Endothelial cell of umbilical vein (primary cell): ENCODE measurements around the gene TNFSF10. TPM values are rescaled to one million over a fixed set of nuclear protein-coding genes. Genes with fewer than 3 reads are reported as not detected.

Source experiments
- BruUV-seq: library from RNA; stranded (reverse); fragments of 400-500 nt; replicated peaks from 2 replicates; lab custom pipeline; 2021; lab: Mats Ljungman, UMichigan
- CTCF ChIA-PET: fragments of 300-600, 350-600 bp; sonication (Branson Sonifier 250); formaldehyde crosslinking; loops from one replicate; lab custom pipeline; 2021; ENCODE audit warnings: antibody characterized with exemption, inconsistent platforms; lab: Charles Lee
- POLR2A ChIA-PET: fragments of 300-600, 350-600 bp; sonication (Branson Sonifier 250); formaldehyde crosslinking; loops from one replicate; lab custom pipeline; 2021; ENCODE audit warnings: antibody characterized with exemption, inconsistent platforms; lab: Charles Lee
- DNase-seq: peaks from one replicate; pipeline ENCODE4 v3.0.0-alpha.2; 2011; ENCODE audit warnings: low read depth, low spot score
- FAIRE-seq: peaks from 2 replicates; lab custom pipeline; 2011; peaks lifted over from hg19 to GRCh38; lab: Jason Lieb, UNC
- H2AFZ ChIP-seq: 2 replicates; pipeline ENCODE4 v1.6.0; 2012; ENCODE audit warnings: low read depth, low read length, control low read depth, inconsistent platforms
- H3K27ac ChIP-seq: 2 replicates; pipeline ENCODE4 v1.5.1; 2011; ENCODE audit warnings: low read depth, mild to moderate bottlenecking, control low read depth, low read length, moderate library complexity; ENCODE audit not compliant: insufficient read depth
- H3K27me3 ChIP-seq, 2 experiments: 2 replicates each; pipeline versions ENCODE4 v1.6.0 to v1.6.1; 2011; ENCODE audit warnings: low read length in 2 of 2, mixed read lengths in 1 of 2; ENCODE audit not compliant: control insufficient read depth in 2 of 2, insufficient read depth in 2 of 2
- H3K36me3 ChIP-seq, 2 experiments: 2 replicates in 1 of 2; 3 replicates in 1 of 2; pipeline ENCODE4 v1.5.1; 2011; ENCODE audit warnings: low read length in 2 of 2, mild to moderate bottlenecking in 1 of 2, moderate library complexity in 1 of 2; ENCODE audit not compliant: control insufficient read depth in 2 of 2, insufficient read depth in 2 of 2; ENCODE audit errors: extremely low read depth in 1 of 2
- H3K4me1 ChIP-seq: 3 replicates; pipeline ENCODE4 v1.5.1; 2011; ENCODE audit warnings: mild to moderate bottlenecking, low read length; ENCODE audit not compliant: control insufficient read depth, insufficient read depth; ENCODE audit errors: extremely low read depth
- H3K4me2 ChIP-seq: 2 replicates; pipeline ENCODE4 v1.6.1; 2011; ENCODE audit warnings: low read length, control low read depth, mixed read lengths; ENCODE audit not compliant: insufficient read depth
- H3K4me3 ChIP-seq, 3 experiments: fragments of 200-600 bp in 1 of 3; sonication (generic), shearing (Covaris generic) in 1 of 3; replicated peaks in 1 of 3; 2 replicates each; pipeline ENCODE4 v1.5.1; 2011 to 2016; ENCODE audit warnings: control low read depth in 3 of 3, low read length in 3 of 3, mild to moderate bottlenecking in 2 of 3, inconsistent platforms in 1 of 3, low read depth in 1 of 3, moderate library complexity in 1 of 3; ENCODE audit not compliant: insufficient read depth in 1 of 3
- H3K79me2 ChIP-seq: 2 replicates; pipeline ENCODE4 v1.6.0; 2012; ENCODE audit warnings: low read length, inconsistent platforms; ENCODE audit not compliant: control insufficient read depth, insufficient read depth
- H3K9ac ChIP-seq: replicated peaks from 2 replicates; pipeline ENCODE3; 2011; ENCODE audit warnings: low read length, control low read depth; ENCODE audit not compliant: insufficient read depth; ENCODE audit errors: extremely low read depth
- H3K9me1 ChIP-seq: replicated peaks from 3 replicates; pipeline ENCODE4 v1.6.0; 2011; ENCODE audit warnings: mild to moderate bottlenecking, low read length; ENCODE audit not compliant: control insufficient read depth, insufficient read depth; ENCODE audit errors: extremely low read depth
- H3K9me3 ChIP-seq: replicated peaks from 2 replicates; pipeline ENCODE4 v1.5.1; 2012; ENCODE audit warnings: low read length, inconsistent platforms; ENCODE audit not compliant: control insufficient read depth, insufficient read depth
- H4K20me1 ChIP-seq: replicated peaks from 2 replicates; pipeline ENCODE3; 2011; ENCODE audit warnings: mild to moderate bottlenecking, low read length; ENCODE audit not compliant: control insufficient read depth, insufficient read depth; ENCODE audit errors: extremely low read depth
- EZH2 ChIP-seq: IDR thresholded peaks from 2 replicates; pipeline ENCODE4 v1.6.1; 2012; ENCODE audit warnings: borderline replicate concordance, low read depth, mild to moderate bottlenecking, moderate library complexity, low read length, inconsistent platforms; ENCODE audit not compliant: severe bottlenecking
- FOS ChIP-seq: IDR thresholded peaks from 2 replicates; pipeline ENCODE4 v1.6.1; 2011; ENCODE audit warnings: mild to moderate bottlenecking, low read length, moderate library complexity, borderline replicate concordance; ENCODE audit not compliant: insufficient read depth
- GATA2 ChIP-seq: IDR thresholded peaks from 2 replicates; pipeline ENCODE4 v1.7.0; 2011; ENCODE audit warnings: low read depth, mild to moderate bottlenecking, moderate library complexity, mixed read lengths, low read length; ENCODE audit not compliant: insufficient read length, insufficient read depth
- JUN ChIP-seq: IDR thresholded peaks from 2 replicates; pipeline ENCODE4 v1.6.1; 2011; ENCODE audit warnings: borderline replicate concordance, low read depth; ENCODE audit not compliant: insufficient read length, insufficient read depth
- MYC ChIP-seq: IDR thresholded peaks from one replicate; pipeline ENCODE4 v1.6.1; 2011; ENCODE audit warnings: mild to moderate bottlenecking, low read depth, low read length
- POLR2A ChIP-seq: IDR thresholded peaks from 2 replicates; pipeline ENCODE4 v1.6.1; 2012; ENCODE audit warnings: low read depth, mild to moderate bottlenecking, control low read depth, low read length
- POLR2AphosphoS5 ChIP-seq: IDR thresholded peaks from 2 replicates; pipeline ENCODE4 v1.6.1; 2012; ENCODE audit warnings: low read depth, mild to moderate bottlenecking, control low read depth, low read length, moderate library complexity; ENCODE audit not compliant: insufficient read depth
- dilution Hi-C: fragments of 300-500 bp; cut with MboI; formaldehyde crosslinking; loops from one replicate; pipeline ENCODE4 v1.15.0; 2019; ENCODE audit warnings: low sequenced_read_pairs; ENCODE audit not compliant: extremely low pct_ligation_motif_present
- intact Hi-C: fragments of 100-400 bp; cut with micrococcal nuclease; formaldehyde crosslinking; loops from one replicate; pipeline ENCODE4 v1.10.0; 2022
- polyA plus RNA-seq, 4 experiments: library from polyadenylated mRNA; depleted of rRNA in 3 of 4; stranded (reverse) in 3 of 4; unstranded in 1 of 4; fragments of >200 nt; gene quantifications; 2 replicates each; pipeline versions ENCODE4 v1.2.1 to v1.2.3, GENCODE V29; 2011 to 2012; ENCODE audit warnings: missing spikeins in 1 of 4
- total RNA-seq: library from RNA; stranded (reverse); gene quantifications from 2 replicates; pipeline ENCODE4 v1.2.3, GENCODE V29; 2021
- TF ChIP-seq, protein P1 (sequence below), 2 donors: IDR thresholded peaks; 1 replicate in 1 of 2; 2 replicates in 1 of 2; pipeline ENCODE4 v1.5.1; 2011; ENCODE audit warnings: low read length in 2 of 2, mild to moderate bottlenecking in 2 of 2, moderate library complexity in 2 of 2, control low read depth in 1 of 2, inconsistent platforms in 1 of 2, low read depth in 1 of 2; ENCODE audit not compliant: insufficient read depth in 1 of 2; ENCODE audit errors: extremely low read depth in 1 of 2
- TF ChIP-seq, protein P2 (sequence below): IDR thresholded peaks from 2 replicates; pipeline ENCODE4 v1.6.1; 2011; ENCODE audit not compliant: insufficient read depth, insufficient read length

Gene TNFSF10
- total and polyA plus RNA-seq, 2 donors (not counting 3 experiments of a cell fraction or from before 2014, with no cell fraction given), result 31.2 to 55.0 TPM

DNA sequence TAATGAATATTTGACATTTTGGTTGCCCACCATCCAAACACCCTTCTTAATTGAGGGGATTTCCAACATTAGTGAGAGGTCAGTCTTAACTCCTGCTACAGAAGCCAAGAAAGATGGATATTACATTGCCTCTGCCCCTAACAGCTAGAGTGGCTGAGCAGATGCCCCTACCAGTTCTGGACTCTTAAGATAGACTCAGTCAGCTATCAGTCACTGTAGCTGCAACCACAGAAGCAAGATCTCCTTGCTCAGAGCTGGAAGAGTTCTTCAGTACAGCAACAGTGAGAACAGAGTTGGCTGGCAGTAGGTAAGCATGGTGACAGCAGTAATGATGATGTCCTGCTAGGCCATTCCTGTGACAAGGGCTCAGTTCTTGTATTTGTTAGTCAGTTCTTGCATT, 29.4 kb upstream of the TNFSF10 start:
- Histone ChIP-seq H3K27me3 (peaks cover 0 to 2% of the 10 kb centered on the region in 2 experiments), H3K4me1 (no peaks in the 10 kb centered on the region), H3K4me3 (no peak overlapping the region), H3K79me2 (no peaks in the 10 kb centered on the region), H3K27ac (no peak overlapping the region), H3K9me1 (no peaks in the 10 kb centered on the region), H4K20me1 (no peaks in the 10 kb centered on the region), H3K9me3 (no peaks in the 10 kb centered on the region), H2AFZ (no peak overlapping the region), H3K4me2 (no peak overlapping the region), H3K9ac (no peak overlapping the region), H3K36me3 (no peaks in the 10 kb centered on the region)
- DNase-seq, result no peak
- intact Hi-C loops, result no loop called here
- dilution Hi-C loops, result no loop called here
- no peak for FAIRE-seq
- TF ChIP-seq POLR2AphosphoS5 (no peak), MYC (no peak), POLR2A (no peak), GATA2 (no peak), JUN (no peak), FOS (no peak), EZH2 (no peak)
- TF ChIP-seq, protein P1, sequence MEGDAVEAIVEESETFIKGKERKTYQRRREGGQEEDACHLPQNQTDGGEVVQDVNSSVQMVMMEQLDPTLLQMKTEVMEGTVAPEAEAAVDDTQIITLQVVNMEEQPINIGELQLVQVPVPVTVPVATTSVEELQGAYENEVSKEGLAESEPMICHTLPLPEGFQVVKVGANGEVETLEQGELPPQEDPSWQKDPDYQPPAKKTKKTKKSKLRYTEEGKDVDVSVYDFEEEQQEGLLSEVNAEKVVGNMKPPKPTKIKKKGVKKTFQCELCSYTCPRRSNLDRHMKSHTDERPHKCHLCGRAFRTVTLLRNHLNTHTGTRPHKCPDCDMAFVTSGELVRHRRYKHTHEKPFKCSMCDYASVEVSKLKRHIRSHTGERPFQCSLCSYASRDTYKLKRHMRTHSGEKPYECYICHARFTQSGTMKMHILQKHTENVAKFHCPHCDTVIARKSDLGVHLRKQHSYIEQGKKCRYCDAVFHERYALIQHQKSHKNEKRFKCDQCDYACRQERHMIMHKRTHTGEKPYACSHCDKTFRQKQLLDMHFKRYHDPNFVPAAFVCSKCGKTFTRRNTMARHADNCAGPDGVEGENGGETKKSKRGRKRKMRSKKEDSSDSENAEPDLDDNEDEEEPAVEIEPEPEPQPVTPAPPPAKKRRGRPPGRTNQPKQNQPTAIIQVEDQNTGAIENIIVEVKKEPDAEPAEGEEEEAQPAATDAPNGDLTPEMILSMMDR (IDR thresholded peaks at IDR 0.05; ENCODE audit: extremely low read depth in 1 of 2, insufficient read depth in 1 of 2, low read depth in 1 of 2, low read length in 2 of 2), result no peak
- TF ChIP-seq, protein P2, sequence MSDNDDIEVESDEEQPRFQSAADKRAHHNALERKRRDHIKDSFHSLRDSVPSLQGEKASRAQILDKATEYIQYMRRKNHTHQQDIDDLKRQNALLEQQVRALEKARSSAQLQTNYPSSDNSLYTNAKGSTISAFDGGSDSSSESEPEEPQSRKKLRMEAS, result no peak
- ChIA-PET CTCF (interaction anchor here (0.6 to 1.5 kb wide), 2 partner anchors 11 to 74 kb away, joined by 3 to 4 read pairs; no protein-coding TSS in a partner anchor), POLR2A (no interaction called here)
- no TSS peak for BruUV-seq
